ENCODE measurements around the gene SMAD2. TPM values are rescaled to one million over a fixed set of nuclear protein-coding genes. Genes with fewer than 3 reads are reported as not detected.

The SMAD2 gene
- total and polyA plus RNA-seq, 4 donors: 11.8 to 31.3 (median 22.8) TPM

GRCh38 chr18:47863041-47863440, 67.4 kb downstream of the SMAD2 start:
- Histone ChIP-seq H3K9ac (ENCODE audit: low read depth in 1 of 2, low read length in 2 of 2) (no peak overlapping the region), H3K4me1 (ENCODE audit: control insufficient read depth in 4 of 4, insufficient read depth in 4 of 4, low read length in 3 of 4) (no peaks in the 10 kb centered on the region), H3K9me3 (ENCODE audit: control insufficient read depth in 4 of 4, low read length in 3 of 4) (peaks cover 0 to 10% (median under 1%) of the 10 kb centered on the region in 4 donors), H3K27me3 (ENCODE audit: control insufficient read depth in 4 of 4, insufficient read depth in 4 of 4, low read length in 3 of 4) (no peaks in the 10 kb centered on the region), H3K4me3 (ENCODE audit: low read depth in 1 of 3, low read length in 3 of 3) (no peak overlapping the region), H3K36me3 (ENCODE audit: control insufficient read depth in 4 of 4, insufficient read depth in 3 of 4, low read depth in 1 of 4, low read length in 3 of 4) (peaks cover 0 to 23% (median 20%) of the 10 kb centered on the region in 4 donors), H3K27ac (ENCODE audit: low read depth in 1 of 2, low read length in 2 of 2) (no peak overlapping the region)
- no peak for DNase-seq (ENCODE audit: low spot score)
- TF ChIP-seq JUND (IDR thresholded peaks at IDR 0.05) (no peak), HNF4A (conservative IDR thresholded peaks at IDR 0.05) (no peak), ATF3 (IDR thresholded peaks at IDR 0.05) (no peak), RXRA (IDR thresholded peaks at IDR 0.05) (no peak), CTCF (IDR thresholded peaks at IDR 0.05; ENCODE audit: low read depth, low read length, missing input control) (no peak), FOXA2 (IDR thresholded peaks at IDR 0.05) (no peak), SP1 (IDR thresholded peaks at IDR 0.05) (no peak), NR2F2 (IDR thresholded peaks at IDR 0.05) (no peak), FOXA1 (IDR thresholded peaks at IDR 0.05) (no peak), HNF4G (IDR thresholded peaks at IDR 0.05) (no peak), REST (IDR thresholded peaks at IDR 0.05) (no peak), YY1 (IDR thresholded peaks at IDR 0.05) (no peak), TAF1 (conservative IDR thresholded peaks at IDR 0.05) (no peak), RAD21 (IDR thresholded peaks at IDR 0.05) (no peak), MAX (IDR thresholded peaks at IDR 0.05) (no peak), GABPA (IDR thresholded peaks at IDR 0.05 in 1 of 2, conservative IDR thresholded peaks at IDR 0.05 in 1 of 2) (no peak), ZBTB33 (IDR thresholded peaks at IDR 0.05) (no peak), EGR1 (IDR thresholded peaks at IDR 0.05; ENCODE audit: low read depth in 2 of 2) (no peak)

Measured in liver (tissue), 9 donors.